T-helper 2 cell treated with Interferon-gamma antibody and Interleukin-4, amounts not matched to agents 100 ng/mL and 5 ng/mL, for 36 hours (primary cell): ENCODE results near the gene HDGFL3. TPM values are rescaled to one million over a fixed set of nuclear protein-coding genes. Genes with fewer than 3 reads are reported as not detected.
"Not testable (repeated sequence)": the region's sequence is repeated elsewhere in the genome, so short reads cannot be mapped to it uniquely, and the experiment has no call there.

Experiments
- intact Hi-C: fragments of 100-400 bp; cut with micrococcal nuclease; formaldehyde crosslinking; loops from one replicate; pipeline ENCODE4 v1.15.1; 2023
- total RNA-seq: library from RNA; stranded (reverse); gene quantifications from 2 replicates; pipeline ENCODE4 v1.2.3, GENCODE V29; 2022

Gene HDGFL3
- total RNA-seq, 1 donor from 2014 or later = 16.3 TPM

DNA sequence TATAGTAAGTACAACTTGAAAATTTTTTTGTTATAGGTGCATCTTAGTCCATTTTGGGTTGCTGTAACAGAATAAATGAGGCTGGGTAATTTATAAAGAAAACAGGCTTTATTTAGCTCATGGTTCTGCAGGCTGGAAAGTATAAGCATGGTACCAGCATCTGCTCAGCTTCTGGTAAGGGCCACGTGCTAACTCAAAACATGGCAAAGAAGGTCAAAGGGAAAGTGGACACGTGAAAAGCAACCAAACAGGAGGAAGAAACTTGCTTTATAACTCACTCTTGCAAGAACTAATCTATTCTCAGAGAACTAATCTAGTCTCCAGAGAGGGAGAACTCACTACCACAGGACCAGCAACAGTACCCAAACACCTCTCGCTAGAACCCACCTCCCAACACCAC lies 9.1 kb downstream of the HDGFL3 start:
- intact Hi-C loops = no loop called here

DNA sequence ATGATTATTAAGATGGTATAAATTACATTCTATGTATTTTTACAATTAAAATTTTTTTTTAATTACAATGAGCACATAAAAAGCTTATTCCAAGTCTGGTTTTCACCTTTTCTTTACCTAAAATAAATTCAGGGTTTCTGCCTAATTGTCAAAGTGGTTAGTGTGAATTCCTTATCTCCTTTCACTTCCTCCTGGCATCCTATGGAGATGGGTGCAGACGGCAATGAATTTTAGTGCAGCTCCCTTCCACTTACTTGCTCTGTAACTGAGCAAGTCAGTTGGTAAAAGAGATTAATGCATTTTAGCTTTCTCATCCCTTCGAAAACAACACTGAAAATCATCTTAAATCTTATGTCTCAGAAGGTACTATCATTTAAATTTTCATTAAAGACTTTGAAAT lies 13.1 kb downstream of the HDGFL3 start:
- intact Hi-C loops = no loop called here

DNA sequence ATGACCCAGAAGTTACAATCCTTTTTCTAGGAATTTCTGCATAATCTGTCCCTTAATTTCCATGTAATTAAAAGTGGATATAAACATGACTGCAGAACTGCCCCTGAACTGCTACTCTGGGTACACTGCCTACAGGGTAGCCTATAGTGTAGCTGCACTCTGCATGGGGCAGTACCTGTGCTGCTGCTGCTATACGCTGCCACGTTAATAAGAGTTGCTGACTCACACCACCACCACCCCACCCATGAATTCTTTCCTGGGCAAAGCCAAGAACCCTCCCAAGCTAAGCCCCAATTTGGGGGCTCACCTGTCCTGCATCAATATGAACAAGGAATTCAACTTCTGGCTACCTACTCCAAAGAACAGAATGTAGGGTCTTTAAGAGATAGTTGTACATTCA lies 13.9 kb downstream of the HDGFL3 start:
- intact Hi-C loops = no loop called here

DNA sequence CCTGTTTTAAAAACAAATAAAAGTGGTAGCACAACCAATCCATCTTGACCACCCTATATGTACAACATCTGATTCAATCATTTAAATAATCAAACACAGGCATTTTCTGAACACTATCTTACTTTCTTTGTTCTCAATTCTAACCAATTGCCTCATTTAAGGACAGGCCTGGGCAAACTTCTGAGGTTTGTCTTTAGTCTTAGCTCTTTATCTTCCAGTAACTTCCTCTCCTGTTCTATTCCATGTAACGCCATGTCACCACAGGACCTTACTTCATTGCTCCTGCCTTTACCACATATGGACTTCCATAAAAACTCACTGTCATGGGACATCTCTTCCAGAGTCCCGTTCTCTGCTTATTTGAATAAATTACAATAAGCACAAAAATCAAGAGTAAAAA lies 14.9 kb downstream of the HDGFL3 start:
- intact Hi-C loops = no loop called here

DNA sequence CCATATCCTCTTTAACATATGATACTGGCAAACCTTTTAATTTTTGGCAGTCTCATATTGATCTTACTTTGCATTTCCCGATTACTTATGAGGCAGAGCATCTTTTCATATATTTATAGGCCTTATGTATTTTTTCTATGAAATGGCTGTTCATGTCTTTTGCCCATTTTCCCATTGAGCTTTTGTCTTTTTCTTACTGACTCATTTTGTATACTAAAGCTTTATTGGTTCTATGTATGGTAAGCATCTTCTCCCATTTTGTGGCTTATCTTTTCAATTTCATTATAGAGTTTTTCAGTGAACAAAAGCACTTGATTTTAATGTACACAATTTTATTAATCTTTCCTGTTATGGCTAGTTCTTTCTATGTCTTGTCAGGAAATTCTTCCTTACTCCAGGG lies 17.2 kb downstream of the HDGFL3 start:
- intact Hi-C loops = no loop called here

DNA sequence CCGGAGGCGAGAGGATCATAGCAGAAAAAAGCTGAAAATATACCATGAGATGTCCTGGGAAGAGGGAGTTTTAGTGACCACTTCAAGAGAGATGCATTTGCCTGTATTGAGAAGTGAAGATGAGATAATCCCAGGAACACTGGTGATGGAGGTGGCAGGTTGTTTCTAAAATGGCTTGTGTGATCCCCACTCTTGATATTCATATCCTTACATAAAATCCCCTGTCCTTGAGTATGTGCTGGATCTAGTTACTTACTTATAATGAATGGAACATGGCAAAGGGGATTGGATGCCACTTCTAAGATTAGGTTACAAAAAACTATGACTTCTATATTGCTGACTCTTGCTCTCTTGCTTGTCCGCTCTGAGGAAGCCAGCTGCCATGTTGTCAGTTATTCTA lies 22.1 kb downstream of the HDGFL3 start:
- intact Hi-C loops = no loop called here

DNA sequence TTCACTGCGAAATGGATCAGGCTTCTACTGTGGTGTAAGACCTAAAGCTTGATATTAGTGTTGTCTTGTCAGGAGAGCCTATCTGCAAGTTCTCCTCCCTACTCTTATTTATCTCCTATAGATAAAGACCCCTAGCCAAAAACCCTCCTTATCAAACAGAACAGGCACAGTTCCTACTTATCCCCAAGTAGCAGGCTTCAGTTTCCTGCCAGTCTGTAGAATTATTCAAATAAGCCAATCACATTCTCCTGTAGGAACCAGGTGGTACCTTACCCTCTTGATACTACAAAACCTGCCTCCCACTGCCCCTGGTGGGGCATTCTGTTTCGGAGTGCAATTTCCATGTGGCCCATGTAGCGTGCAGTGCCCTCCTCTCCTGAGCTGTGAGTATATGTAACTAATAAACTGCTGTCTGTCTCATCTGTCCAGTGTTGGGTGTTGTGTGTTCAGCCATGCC lies 28.7 kb downstream of the HDGFL3 start:
- intact Hi-C loops = no loop called here

DNA sequence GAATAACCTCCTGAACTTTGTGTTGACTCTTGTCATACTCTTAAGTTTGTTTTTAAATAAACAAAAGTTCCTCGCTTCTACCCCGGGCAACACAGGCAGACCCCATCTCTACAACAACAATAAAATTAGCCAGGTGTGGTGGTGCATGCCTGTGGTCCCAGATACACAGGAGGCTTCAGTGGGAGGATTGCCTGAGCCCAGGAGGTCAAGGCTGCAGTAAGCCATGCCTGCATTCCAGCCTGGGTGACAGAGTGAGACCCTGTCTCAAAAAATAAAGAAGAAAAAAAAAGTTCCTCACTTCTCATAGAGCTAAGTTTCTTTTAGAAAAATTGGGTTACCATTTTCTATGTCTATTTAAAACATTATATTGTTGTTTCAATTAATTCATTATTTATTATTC lies 29.2 kb downstream of the HDGFL3 start:
- intact Hi-C loops = no loop called here

DNA sequence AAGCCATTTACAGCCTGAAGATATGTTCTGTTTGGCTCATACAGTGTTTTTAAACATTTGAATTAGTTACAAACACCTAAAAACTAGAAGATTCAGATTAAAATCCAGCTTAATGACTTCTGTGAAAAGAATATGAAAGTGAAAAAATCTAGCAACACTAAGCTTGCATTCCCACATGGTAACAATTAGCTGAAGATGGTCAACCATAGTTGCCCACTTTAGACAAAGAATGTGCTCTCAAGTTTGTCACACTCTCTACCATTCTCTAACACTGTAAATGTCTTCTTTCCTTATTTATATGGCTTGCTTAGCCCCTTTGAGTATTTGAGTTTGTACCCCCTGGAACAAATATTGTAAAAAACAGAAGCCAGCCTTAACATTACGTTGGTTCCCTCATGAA lies 32.7 kb downstream of the HDGFL3 start:
- intact Hi-C loops = no loop called here

DNA sequence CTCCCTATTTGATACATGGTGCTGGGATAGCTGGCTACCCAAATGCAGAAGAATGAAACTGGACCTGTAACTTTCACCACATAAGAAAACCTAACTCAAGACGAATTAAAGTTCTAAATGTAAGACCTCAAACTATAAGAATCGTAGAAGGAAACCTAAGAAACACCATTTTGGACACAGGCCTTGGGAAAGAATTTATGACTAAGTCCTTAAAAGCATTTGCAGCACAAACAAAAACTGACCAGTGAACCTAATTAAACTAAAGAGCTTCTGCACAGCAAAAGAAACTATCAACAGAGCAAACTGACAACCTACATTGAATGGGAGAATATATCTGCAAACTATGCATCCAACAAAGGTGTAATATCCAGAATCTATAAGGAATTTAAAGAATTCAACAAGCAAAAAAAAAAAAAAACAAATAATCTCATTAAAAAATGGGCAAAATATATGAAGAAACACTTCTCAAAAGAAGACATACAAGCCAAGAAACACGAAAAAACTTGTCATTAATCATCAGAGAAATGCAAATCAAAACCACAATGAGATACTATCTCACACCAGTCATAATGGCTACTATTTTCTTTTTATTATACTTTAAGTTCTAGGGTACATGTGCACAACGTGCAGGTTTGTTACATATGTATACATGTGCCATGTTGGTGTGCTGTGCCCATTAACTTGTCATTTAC lies 37.0 kb downstream of the HDGFL3 start:
- intact Hi-C loops = no loop called here

DNA sequence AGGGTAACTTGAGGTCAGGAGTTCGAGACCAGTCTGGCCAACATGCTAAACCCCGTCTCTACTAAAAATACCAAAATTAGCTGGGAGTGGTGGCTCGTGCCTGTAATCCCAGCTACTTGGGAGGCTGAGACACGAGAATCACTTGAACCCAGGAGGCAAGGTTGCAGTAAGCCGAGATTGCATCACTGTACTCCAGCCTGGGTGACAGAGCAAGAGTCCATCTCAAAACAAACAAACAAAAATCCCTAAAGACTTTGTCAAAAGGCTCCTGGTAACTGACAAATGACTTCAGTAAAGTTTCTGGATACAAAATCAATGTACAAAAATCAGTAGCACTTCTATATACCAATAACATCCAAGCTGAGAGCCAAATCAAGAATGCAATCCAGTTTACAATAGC lies 38.0 kb downstream of the HDGFL3 start:
- intact Hi-C loops = not testable (repeated sequence)

DNA sequence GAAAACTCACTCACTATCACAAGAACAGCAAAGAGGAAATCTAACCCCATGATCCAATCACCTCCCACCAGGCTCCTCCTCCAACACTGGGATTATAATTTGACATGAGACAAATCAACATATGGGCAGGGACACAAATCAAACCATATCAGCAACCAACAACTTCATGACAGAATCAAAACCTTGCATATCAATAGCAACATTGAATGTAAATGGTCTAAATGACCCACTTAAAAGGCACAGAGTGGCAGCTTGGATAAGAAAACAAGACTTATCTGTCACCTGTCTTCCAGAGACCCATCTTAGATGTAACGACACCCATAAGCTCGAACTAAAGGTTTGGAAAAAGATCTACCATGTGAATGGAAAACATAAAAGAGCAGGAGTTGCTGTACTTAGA lies 40.8 kb downstream of the HDGFL3 start:
- intact Hi-C loops = no loop called here

DNA sequence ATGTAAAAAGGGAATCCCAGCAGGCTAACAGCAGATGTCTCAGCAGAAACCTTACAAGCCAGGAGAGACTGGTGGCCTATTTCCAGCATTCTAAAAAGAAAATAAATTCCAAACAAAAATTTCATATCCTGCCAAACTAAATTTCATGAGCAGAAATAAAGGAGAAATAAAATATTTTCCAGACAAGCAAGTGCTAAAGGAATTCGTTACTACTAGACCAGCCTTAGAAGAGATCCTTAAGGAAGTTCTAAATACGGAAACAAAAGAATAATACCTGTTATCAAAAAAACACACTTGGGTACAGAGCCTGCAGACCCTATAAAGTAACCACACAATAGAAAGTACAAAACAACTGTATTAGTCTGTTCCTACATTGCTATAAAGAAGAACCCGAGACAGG lies 41.4 kb downstream of the HDGFL3 start:
- intact Hi-C loops = no loop called here

DNA sequence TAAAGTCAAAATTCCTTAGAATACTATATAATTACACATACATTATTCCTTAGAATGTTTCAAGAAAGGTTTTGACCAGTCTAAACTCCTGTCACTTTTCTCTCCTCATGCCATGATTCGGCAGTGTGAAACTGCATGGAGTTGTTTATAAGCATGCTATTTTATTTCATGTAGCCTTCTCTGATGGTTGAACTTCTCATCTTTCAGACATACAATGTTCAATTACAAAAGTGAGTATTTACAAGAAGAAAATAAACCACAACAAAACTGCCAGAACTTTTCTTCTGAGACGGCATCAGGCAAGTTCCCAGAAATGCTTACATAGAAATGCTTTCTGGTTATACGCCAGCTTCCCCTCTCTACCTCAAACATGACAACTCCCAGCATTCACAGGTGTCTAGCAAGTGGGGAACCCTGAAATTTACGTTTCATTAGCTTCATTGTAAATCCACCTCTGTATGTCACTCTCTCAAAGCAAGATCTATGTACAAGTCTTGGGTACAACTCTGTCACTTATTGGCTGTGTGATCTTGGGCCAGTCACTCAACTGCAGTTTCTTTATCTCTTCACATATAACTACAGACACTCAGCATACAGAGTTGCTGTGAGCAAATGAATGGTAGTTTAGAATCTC lies 42.7 kb downstream of the HDGFL3 start:
- intact Hi-C loops = loop anchor here (2.0 kb wide), 1 partner anchor 36 kb away; no protein-coding TSS in a partner anchor

DNA sequence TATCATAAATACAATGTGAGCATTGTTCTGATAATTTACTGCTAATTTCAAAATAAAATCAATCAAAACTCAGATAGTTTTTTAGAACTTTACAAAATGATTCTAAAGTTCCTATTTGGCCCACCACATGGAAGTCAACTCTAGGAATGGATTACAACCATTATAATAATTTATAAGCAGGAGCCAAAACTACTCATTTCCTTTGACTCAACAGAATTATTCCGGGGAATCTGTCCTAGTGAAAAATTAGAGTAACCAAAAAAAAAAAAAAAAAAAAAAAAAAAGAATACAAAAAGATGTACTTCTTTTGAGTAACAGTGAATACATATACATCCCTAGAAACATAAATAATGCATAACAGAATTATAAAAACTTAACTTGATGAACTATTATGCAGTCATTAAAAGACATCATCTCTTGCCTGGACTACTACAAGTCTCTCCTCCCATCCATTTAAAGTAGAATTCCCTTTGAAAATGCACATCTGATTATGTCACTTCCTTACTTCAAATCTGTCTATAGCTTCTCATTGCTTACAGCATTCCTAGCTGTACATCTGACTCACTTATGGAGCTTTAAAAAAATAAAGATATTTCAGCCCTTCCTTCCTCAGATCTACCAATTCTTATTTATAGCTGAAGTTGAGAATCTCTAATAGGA lies 43.4 kb downstream of the HDGFL3 start:
- intact Hi-C loops = loop anchor here (2.0 kb wide), 1 partner anchor 37 kb away; no protein-coding TSS in a partner anchor

DNA sequence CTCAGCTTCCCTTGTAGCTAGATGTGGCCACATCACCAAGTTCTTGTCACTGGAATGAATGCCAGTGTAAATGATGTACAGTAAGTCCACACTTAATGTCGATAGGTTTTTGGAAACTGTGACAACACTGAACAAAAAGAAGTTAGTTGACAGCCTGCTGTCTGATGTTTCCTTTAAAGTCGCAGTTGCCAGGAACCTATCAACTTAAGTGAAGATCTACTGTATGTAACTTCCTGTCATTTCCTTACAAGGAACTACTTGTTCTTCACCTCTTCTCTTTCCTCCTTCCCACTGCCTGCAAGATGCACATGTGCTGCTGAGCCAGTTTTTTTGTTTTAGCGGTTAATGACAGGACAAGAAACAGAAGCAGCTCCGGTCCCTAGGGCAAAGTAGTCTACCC lies 44.6 kb downstream of the HDGFL3 start:
- intact Hi-C loops = no loop called here

DNA sequence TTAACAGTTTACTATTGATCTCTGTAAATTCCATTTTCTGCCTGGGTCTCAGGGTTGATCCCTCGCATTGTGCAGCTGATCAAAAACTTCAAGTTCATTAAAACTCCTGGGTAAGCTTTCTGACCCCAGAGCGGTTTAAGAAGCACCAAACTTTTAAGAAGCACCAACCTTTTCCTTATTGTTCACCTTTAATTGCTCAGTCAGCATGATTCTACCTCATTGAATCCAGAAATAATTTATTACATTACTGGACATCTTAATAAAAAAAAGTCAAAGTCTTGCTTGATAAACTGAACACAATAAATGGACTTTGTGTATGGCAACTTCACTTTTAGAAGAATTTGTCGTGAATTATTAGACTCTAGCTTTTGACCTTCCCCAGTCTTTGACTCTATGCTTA lies 46.9 kb downstream of the HDGFL3 start:
- intact Hi-C loops = no loop called here

DNA sequence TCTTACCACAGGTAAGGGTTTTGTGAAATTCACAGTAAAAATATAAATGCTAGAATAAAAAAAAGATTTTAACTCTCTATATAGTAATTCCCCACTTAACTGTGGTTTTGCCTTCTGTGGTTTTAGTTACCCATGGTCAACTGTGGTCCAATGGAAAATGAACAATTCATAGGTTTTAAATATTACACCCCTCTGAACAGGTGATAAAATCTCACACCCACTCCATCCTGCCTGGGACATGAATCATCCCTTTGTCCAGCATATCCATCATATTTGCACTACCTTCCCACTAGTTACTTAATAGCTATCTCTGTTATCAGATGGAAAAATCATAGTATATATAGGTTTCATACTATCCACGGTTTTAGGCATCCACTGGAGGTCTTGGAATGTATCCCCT lies 49.2 kb downstream of the HDGFL3 start:
- intact Hi-C loops = no loop called here

DNA sequence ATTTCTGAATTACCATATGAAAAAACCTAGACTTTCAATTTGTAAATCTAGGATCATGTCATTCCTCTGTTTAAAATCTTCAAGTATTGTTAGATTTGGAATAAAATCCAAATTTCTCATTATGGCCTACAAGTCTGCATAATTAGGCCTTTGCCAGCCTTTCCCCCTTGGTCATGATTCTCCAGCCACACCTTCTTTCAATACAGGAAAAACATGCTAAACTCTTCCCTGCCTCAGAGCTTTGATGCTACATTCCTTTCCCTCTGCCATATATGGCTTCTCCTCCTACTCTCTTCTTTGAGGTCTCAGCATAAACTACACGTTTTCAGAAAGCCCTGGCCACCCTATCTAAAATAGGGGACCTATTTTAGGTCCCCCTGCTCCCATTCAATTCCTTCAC lies 51.7 kb downstream of the HDGFL3 start:
- intact Hi-C loops = no loop called here

DNA sequence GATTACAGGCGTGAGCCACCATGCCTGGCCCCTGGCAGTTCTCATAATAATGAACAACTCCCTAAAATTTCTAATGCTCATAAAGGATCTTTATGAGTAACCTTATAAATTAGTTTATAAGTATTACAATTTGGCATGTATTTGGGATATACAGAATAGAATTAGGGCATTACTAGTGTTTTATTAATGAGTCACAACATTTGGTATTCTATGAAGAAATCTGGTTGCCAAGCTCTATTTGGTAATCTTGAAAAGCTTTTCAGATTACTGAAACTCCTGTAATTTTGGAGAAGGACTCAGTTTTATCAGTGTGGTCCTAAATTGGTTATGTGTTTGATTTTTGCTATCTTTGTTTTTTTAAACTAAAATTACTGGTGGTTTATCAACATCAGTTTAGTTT lies 54.3 kb downstream of the HDGFL3 start:
- intact Hi-C loops = no loop called here

DNA sequence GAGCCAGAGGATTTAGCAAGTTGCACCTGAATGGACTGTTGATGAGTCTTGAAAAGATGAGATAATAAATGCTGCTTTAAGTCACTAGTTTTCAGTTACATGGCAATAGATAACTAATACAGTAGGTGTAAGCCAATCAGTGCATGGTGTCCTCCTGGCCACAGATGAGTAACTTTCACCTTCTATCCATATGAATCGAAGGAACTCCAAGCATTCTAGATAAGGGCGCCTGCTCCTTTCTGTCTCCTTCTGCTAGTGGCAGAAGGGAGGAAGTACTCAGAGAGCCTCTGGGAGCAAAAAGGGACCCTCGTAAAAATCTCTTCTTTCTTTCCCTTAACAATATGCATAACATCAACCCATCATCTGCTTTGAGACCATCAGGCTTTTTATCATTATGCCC lies 62.9 kb downstream of the HDGFL3 start:
- intact Hi-C loops = no loop called here

DNA sequence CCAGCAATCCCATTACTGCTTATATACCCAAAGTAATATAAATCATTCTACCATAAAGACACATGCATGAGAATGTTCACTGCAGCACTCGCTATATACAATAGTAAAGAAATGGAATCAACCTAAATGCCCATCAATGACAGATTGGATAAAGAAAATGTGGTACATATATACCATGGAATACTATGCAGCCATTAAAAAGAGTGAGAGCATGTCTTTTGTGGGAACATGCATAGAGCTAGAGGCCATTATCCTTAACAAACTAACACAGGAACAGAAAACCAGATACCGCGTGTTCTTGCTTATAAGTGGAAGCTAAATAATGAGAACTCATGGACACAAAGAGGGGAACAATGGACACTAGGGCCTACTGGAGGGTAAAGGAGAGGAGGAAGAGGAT lies 65.5 kb downstream of the HDGFL3 start:
- intact Hi-C loops = not testable (repeated sequence)
